ENCODE measurements around the gene DTX4.

Gene DTX4

GRCh38 chr11:59222464-59223060, 50.6 kb downstream of the DTX4 start:
- DNase-seq = no peak

DNA sequence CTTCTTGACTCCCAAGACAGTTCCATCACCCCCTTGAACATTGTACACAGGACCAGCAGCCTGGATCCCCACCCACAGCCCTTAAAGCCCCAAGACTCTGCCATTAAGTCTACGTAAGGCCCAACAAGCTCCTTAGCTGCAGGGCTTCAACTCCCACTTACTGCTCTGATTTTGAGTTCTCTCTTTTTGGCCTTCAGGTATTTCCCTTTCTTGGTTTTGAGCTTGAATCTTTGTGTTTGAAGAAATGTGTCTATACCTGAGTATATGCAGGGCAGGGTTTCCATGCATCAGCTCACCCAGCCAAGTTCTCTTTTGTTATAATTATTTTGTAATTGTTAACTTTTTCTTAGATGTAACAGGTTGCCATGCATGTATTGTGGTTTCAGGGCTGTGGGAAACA, 51.2 kb downstream of the DTX4 start:
- DNase-seq = no peak

GRCh38 chr11:59223611-59224010, 51.7 kb downstream of the DTX4 start:
- DNase-seq = no peak

DNA sequence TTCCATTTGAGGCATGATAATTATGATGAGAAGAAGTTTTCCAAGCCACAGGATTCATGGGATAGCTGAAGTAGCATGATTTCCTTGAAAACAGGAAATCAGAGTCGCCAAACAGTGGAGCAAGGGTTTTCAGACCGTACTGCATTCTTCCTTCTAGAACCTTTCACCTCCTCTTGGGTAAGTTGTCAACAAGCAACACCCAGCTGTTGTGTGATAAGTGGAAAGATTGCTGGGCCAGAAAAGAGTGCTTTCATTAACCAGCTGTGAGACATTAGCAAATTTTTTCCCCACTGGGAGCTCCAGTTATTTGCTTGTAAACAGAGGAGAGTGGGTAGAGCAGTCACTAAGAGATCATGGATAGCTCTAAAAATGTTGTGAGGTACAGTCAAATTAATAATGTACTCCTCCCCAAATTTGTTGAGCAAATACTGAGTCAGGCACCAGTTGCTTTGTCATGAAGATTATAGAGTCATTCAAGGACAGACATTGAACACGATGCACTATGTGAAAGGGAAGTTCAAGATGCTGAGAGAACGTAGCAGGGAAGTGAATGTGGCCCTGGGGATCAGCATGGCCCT, 52.5 kb downstream of the DTX4 start:
- no peak for DNase-seq

GRCh38 chr11:59225017-59225416, 53.1 kb downstream of the DTX4 start:
- DNase-seq = no peak

GRCh38 chr11:59226396-59226795, 54.5 kb downstream of the DTX4 start:
- DNase-seq = no peak

- DNase-seq = no peak
These were observed 68.4 kb downstream of the DTX4 start for GRCh38 chr11:59240322-59240721.

GRCh38 chr11:59243633-59244032, 71.7 kb downstream of the DTX4 start:
- DNase-seq = no peak

GRCh38 chr11:59247531-59248227, 75.7 kb downstream of the DTX4 start:
- peak; percentile 25 for DNase-seq

DNA sequence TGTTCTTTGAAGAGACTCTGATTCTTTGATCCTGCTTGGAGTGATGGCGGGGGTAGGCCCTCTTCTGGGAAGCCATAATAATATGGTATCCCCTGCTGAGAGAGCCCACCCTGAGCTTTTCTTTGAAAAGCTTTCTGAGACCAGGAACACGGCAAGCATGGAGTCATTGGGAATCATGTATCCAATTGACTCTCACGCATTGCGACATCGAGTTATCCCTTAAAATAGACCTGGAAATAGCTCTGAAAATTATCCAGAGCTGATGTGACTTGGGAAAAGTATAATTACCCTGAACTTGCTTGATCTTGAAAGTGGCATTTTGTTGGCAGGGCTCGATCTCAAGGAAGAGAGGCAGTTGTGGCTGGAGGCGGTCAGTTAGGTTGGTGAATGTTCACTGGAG, 77.6 kb downstream of the DTX4 start:
- no peak for DNase-seq

DNA sequence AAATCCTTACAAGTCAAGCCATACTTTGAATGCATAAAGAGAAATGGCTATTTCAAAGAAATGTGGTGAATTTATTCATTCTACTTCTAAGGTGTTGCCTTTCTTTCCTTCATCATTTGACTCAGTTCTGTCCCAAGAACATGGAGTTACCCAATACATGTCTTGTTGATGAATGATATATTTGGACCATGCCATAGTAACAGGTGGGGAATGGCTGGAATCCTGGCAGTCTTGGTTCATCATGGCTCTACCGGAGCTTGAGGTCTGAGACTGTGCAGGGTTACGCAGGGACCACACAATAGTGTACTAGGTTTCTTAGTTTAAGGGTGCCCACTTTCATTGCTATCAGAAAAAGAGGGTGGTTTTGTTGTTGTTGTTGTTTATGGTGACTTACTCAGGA, 81.1 kb downstream of the DTX4 start:
- DNase-seq = no peak

DNA sequence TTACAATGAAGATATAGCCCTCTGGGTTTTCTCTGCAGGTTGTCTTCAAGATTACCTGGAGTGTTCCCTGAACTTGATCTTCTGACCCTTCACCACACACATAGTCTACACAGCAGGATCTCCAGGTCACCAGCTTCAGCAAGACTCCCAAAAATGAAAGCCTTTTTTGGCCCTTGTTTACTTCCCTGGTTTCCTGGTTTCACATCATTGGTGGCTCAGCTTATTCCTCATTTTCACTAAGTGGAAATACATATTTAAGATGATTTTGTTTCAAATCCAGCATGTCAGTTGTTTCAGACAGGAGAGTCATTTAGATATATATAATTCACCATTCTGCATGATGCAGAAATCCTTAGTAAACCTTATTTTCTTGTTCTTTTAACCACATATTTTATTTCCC, 82.4 kb downstream of the DTX4 start:
- DNase-seq = no peak

DNA sequence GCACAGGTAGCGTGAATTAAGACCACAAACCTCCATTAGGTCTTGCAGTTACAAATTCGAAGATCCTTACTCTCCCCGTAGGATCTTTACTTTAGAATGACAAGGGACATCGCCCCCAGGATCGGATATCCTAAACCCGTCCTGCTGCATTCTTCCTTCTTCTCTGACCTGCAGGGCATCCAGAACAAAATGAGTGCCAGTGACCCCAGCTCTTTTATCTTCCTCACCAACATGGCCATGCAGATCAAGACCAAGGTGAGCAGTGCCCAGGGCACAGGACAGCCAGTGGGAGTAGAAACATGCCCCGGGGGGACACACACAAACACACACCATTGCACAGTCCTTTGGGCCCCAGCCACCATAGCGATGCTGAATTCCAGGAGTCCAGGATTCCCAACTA, 83.3 kb downstream of the DTX4 start:
- no peak for DNase-seq

Data from DMS79 (cell line).